ENCODE results near the gene B4GALT5. TPM values are rescaled to one million over a fixed set of nuclear protein-coding genes. Genes with fewer than 3 reads are reported as not detected.

The B4GALT5 gene
- polyA plus RNA-seq, 3 donors: 2.4 to 18.3 (median 2.7) TPM

GRCh38 chr20:49633643-49634042 is 80.0 kb downstream of the B4GALT5 start:
- peaks cover 0 to 6% (median 2%) of the 10 kb centered on the region in 7 donors for H3K9me3 Mint-ChIP-seq
- Histone ChIP-seq H3K9ac (ENCODE audit: insufficient read depth, low read length, poor library complexity, severe bottlenecking) (no peak overlapping the region), H3K27me3 (ENCODE audit: control insufficient read depth in 2 of 2, insufficient read depth in 2 of 2, low read length in 2 of 2) (no peaks in the 10 kb centered on the region), H4K20me1 (ENCODE audit: insufficient read depth, low read length) (peaks cover 4% of the 10 kb centered on the region), H3K27ac (ENCODE audit: low read depth in 1 of 2, low read length in 2 of 2) (no peak overlapping the region), H3K4me2 (replicated peaks; ENCODE audit: extremely low read depth, low read length, poor library complexity, severe bottlenecking) (no peak overlapping the region), H3K9me3 (replicated peaks in 1 of 2; ENCODE audit: control insufficient read depth in 1 of 2, insufficient read depth in 1 of 2, low read length in 2 of 2) (peaks cover 0 to 4% of the 10 kb centered on the region in 2 donors), H3K4me3 (replicated peaks in 1 of 3; ENCODE audit: low read depth in 2 of 3, low read length in 3 of 3) (no peak overlapping the region), H3K36me3 (replicated peaks in 1 of 2; ENCODE audit: control insufficient read depth in 1 of 2, insufficient read depth in 2 of 2, low read length in 2 of 2) (peaks cover 58 to 64% of the 10 kb centered on the region in 2 donors), H2AFZ (ENCODE audit: insufficient read depth, low read depth, low read length, poor library complexity, severe bottlenecking) (no peak overlapping the region), H3K4me1 (ENCODE audit: control insufficient read depth in 1 of 2, insufficient read depth in 2 of 2, low read length in 2 of 2) (no peaks in the 10 kb centered on the region), H3K79me2 (ENCODE audit: insufficient read depth, low read length) (peaks cover 5% of the 10 kb centered on the region)
- no peak for DNase-seq
- H3K4me3 Mint-ChIP-seq: no peak overlapping the region
- peaks cover 67 to 70% of the 10 kb centered on the region in 2 donors for H3K36me3 Mint-ChIP-seq
- TF ChIP-seq CTCF (IDR thresholded peaks at IDR 0.05): no peak
- no CpG with 5 or more reads among the region's 4 CpGs for WGBS (ENCODE audit: insufficient coverage)
- H3K27me3 Mint-ChIP-seq (ENCODE audit: low read depth in 3 of 3): no peaks in the 10 kb centered on the region
- H3K27ac Mint-ChIP-seq: peak overlapping the region in 3 of 7 donors; percentile 3 to 71 (median 61)
- H3K4me1 Mint-ChIP-seq: no peaks in the 10 kb centered on the region
- intact Hi-C loops (cut with micrococcal nuclease): no loop called here

GRCh38 chr20:49633023-49633422 is 80.7 kb downstream of the B4GALT5 start:
- no peak for TF ChIP-seq CTCF (IDR thresholded peaks at IDR 0.05)
- Histone ChIP-seq H3K4me3 (replicated peaks in 1 of 3; ENCODE audit: low read depth in 2 of 3, low read length in 3 of 3) (no peak overlapping the region), H3K27me3 (ENCODE audit: control insufficient read depth in 2 of 2, insufficient read depth in 2 of 2, low read length in 2 of 2) (no peaks in the 10 kb centered on the region), H3K4me1 (ENCODE audit: control insufficient read depth in 1 of 2, insufficient read depth in 2 of 2, low read length in 2 of 2) (no peaks in the 10 kb centered on the region), H4K20me1 (ENCODE audit: insufficient read depth, low read length) (no peaks in the 10 kb centered on the region), H3K9me3 (replicated peaks in 1 of 2; ENCODE audit: control insufficient read depth in 1 of 2, insufficient read depth in 1 of 2, low read length in 2 of 2) (peaks cover 0 to 7% of the 10 kb centered on the region in 2 donors), H2AFZ (ENCODE audit: insufficient read depth, low read depth, low read length, poor library complexity, severe bottlenecking) (no peak overlapping the region), H3K36me3 (replicated peaks in 1 of 2; ENCODE audit: control insufficient read depth in 1 of 2, insufficient read depth in 2 of 2, low read length in 2 of 2) (peaks cover 52 to 58% of the 10 kb centered on the region in 2 donors), H3K27ac (ENCODE audit: low read depth in 1 of 2, low read length in 2 of 2) (no peak overlapping the region), H3K9ac (ENCODE audit: insufficient read depth, low read length, poor library complexity, severe bottlenecking) (no peak overlapping the region), H3K4me2 (replicated peaks; ENCODE audit: extremely low read depth, low read length, poor library complexity, severe bottlenecking) (no peak overlapping the region), H3K79me2 (ENCODE audit: insufficient read depth, low read length) (peaks cover 5% of the 10 kb centered on the region)
- Mint-ChIP-seq H3K9me3 (peaks cover 0 to 9% (median 3%) of the 10 kb centered on the region in 7 donors), H3K36me3 (peaks cover 61 to 64% of the 10 kb centered on the region in 2 donors), H3K27me3 (ENCODE audit: low read depth in 3 of 3) (no peaks in the 10 kb centered on the region), H3K4me1 (no peaks in the 10 kb centered on the region), H3K27ac (no peak overlapping the region), H3K4me3 (no peak overlapping the region)
- no peak for DNase-seq
- intact Hi-C loops (cut with micrococcal nuclease): no loop called here
- WGBS (ENCODE audit: insufficient coverage): 89% methylated on average over 5 of the region's 5 CpGs

All from CD14-positive monocyte (primary cell).